PC-9 (cell line): Measurements from ENCODE around the gene KCNQ1OT1.

Experiments
- CTCF ChIP-seq: fragments of 200-600 bp; sonication (generic); conservative IDR thresholded peaks from 2 replicates; pipeline ENCODE4 v1.6.1; 2017; ENCODE audit warnings: mixed run types, antibody characterized with exemption, mild to moderate bottlenecking, moderate library complexity
- EZH2 ChIP-seq: fragments of 200-600 bp; sonication (generic); IDR thresholded peaks from 2 replicates; pipeline ENCODE4 v1.8.0; 2017; ENCODE audit warnings: antibody characterized with exemption, low read depth

- TF ChIP-seq EZH2 (no peak), CTCF (peak; percentile 57; the same call in 1 of the 2 replicates)
Measured at GRCh38 chr11:2691991-2692875, 7.6 kb downstream of the KCNQ1OT1 start.
